Osteocyte (in vitro differentiated cells): ENCODE results near the gene ASCL2. TPM values are rescaled to one million over a fixed set of nuclear protein-coding genes. Genes with fewer than 3 reads are reported as not detected.

Experiments
- DNase-seq: peaks from one replicate; pipeline ENCODE4 v3.0.0; 2021; ENCODE audit warnings: mixed read lengths; ENCODE audit not compliant: unreplicated experiment; ENCODE audit errors: extremely low spot score
- H3K27ac Mint-ChIP-seq: one replicate; pipeline ENCODE4 v1.8.0; 2021; ENCODE audit warnings: mild to moderate bottlenecking, mixed read lengths; ENCODE audit not compliant: unreplicated experiment
- H3K27me3 Mint-ChIP-seq: one replicate; pipeline ENCODE4 v1.8.0; 2021; ENCODE audit warnings: mixed read lengths; ENCODE audit not compliant: unreplicated experiment
- H3K36me3 Mint-ChIP-seq: one replicate; pipeline ENCODE4 v1.8.0; 2021; ENCODE audit warnings: mixed read lengths; ENCODE audit not compliant: unreplicated experiment
- H3K4me1 Mint-ChIP-seq: one replicate; pipeline ENCODE4 v1.8.0; 2021; ENCODE audit warnings: mixed read lengths; ENCODE audit not compliant: unreplicated experiment
- H3K4me3 Mint-ChIP-seq: one replicate; pipeline ENCODE4 v1.8.0; 2021; ENCODE audit warnings: mild to moderate bottlenecking, moderate library complexity, mixed read lengths; ENCODE audit not compliant: unreplicated experiment
- H3K9me3 Mint-ChIP-seq: one replicate; pipeline ENCODE4 v1.8.0; 2021; ENCODE audit warnings: mixed read lengths; ENCODE audit not compliant: unreplicated experiment
- total RNA-seq: library from RNA; stranded (reverse); gene quantifications from 2 replicates; pipeline ENCODE4 v1.2.1, GENCODE V29; 2021
- TF ChIP-seq, protein P1 (sequence below): fragments of 200-600 bp; sonication (generic); IDR thresholded peaks from 2 replicates; pipeline ENCODE4 v1.5.0; 2021; ENCODE audit warnings: antibody characterized with exemption, mild to moderate bottlenecking, moderate library complexity

The ASCL2 gene
- total RNA-seq, 1 donor from 2014 or later, result not detected

DNA sequence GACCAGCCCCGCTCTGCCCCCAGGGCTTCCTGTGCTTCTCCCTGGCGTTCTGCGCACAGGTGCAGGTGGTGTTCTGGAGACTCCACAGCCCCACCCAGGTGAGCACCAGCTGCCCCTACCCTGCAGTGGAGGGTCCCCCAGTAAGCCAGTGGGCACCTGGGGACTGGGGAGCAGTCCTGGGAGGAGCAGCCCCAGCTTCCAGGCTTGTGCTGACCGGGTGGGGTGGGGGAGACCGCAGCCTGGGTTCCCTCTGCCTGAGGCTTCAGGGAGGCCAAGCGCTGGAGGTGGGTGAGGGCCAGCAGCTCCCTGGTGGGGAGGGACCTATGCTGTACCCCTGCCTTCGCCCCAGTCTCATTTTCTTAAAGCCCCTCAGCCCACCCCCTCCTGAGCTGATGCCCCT is 38.3 kb upstream of the ASCL2 start:
- Mint-ChIP-seq H3K4me1 (peaks cover 41% of the 10 kb centered on the region), H3K9me3 (no peaks in the 10 kb centered on the region), H3K27ac (no peak overlapping the region), H3K4me3 (no peak overlapping the region), H3K27me3 (no peaks in the 10 kb centered on the region), H3K36me3 (no peaks in the 10 kb centered on the region)
- DNase-seq, result no peak
- TF ChIP-seq, protein P1, sequence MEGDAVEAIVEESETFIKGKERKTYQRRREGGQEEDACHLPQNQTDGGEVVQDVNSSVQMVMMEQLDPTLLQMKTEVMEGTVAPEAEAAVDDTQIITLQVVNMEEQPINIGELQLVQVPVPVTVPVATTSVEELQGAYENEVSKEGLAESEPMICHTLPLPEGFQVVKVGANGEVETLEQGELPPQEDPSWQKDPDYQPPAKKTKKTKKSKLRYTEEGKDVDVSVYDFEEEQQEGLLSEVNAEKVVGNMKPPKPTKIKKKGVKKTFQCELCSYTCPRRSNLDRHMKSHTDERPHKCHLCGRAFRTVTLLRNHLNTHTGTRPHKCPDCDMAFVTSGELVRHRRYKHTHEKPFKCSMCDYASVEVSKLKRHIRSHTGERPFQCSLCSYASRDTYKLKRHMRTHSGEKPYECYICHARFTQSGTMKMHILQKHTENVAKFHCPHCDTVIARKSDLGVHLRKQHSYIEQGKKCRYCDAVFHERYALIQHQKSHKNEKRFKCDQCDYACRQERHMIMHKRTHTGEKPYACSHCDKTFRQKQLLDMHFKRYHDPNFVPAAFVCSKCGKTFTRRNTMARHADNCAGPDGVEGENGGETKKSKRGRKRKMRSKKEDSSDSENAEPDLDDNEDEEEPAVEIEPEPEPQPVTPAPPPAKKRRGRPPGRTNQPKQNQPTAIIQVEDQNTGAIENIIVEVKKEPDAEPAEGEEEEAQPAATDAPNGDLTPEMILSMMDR, result no peak

DNA sequence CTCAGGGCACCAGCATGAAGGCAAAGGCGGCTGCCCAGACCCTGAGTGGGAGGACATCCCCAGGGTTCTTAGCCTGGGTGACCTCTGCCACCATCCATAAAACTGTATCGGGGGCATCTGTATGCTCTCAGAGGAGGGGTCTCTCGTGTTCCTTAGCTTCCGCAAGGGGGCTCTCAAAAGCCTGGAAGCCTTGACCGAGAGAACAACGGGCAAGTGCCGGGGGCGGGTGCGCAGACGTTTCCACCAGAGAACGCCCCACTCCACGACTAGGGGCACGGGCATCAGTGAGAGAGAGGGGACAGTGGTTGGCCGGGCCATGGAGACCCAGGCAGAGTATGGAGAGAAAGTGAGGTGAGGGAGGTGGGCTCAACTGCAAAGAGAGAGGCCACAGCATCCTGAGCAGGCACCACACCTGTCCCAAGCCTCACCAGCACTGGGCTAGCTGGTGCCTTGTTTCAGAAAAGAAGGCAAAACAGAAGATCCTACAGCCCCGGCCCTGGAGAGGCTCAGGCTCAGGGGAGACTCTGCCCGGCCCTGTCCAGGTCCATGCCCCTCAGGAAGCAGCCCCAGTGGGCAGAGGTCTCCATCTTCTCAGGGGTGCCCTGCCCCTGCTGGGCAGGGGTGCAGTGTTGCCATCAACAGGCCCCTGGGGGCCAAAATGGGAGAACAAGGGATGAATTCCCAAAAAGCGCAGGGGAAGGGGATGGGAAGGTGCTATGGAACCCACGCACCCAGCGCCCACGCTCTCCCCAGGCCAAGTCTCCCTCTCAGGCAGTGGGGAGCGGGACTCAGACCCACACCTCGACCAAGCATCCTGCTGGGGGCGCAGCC is 37.3 kb upstream of the ASCL2 start:
- DNase-seq, result no peak
- TF ChIP-seq, protein P1, result no peak
- no peak overlapping the region for H3K27ac Mint-ChIP-seq

DNA sequence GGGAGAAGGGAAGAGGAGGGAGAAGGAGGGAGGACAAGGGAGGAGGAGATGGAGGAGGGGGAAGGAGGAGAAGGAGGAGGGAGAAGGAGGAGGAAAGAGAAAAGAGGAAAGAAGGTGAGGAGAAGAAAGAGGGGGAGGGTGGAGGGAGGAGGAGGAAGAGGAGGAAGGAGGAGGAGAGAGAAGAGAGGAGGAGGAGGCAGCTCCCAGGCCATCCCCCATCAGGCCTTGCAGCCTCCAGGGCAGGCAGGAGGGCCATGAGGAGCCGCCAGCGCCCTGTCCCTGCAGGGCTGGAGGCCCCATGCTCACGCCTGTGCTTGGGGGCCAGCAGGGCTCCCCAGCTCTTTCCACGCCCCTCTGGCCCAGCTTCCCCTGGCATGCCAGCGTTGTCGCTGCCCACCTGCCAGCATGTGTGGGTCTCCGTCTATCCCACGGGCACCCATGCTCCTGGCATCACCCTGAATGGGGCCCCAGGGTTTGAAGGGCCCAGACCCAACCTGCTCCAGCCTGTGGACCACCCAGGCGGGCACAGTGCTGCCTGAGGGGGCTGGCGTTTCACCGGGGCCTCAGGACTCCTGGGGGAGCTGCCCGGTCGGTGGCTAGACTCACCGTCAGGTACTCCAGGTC is 36.6 kb upstream of the ASCL2 start:
- H3K36me3 Mint-ChIP-seq, result no peaks in the 10 kb centered on the region
- no peaks in the 10 kb centered on the region for H3K27me3 Mint-ChIP-seq
- H3K4me3 Mint-ChIP-seq, result no peak overlapping the region
- peaks cover 34% of the 10 kb centered on the region for H3K4me1 Mint-ChIP-seq
- no peak for DNase-seq
- H3K9me3 Mint-ChIP-seq, result no peaks in the 10 kb centered on the region
- H3K27ac Mint-ChIP-seq, result no peak overlapping the region
- TF ChIP-seq, protein P1, result no peak

More for the DNA sequence above, 37.3 kb upstream of the ASCL2 start:
- Mint-ChIP-seq H3K9me3 (no peaks in the 10 kb centered on the region), H3K27me3 (no peaks in the 10 kb centered on the region), H3K36me3 (no peaks in the 10 kb centered on the region), H3K4me1 (peaks cover 37% of the 10 kb centered on the region), H3K4me3 (no peak overlapping the region)

DNA sequence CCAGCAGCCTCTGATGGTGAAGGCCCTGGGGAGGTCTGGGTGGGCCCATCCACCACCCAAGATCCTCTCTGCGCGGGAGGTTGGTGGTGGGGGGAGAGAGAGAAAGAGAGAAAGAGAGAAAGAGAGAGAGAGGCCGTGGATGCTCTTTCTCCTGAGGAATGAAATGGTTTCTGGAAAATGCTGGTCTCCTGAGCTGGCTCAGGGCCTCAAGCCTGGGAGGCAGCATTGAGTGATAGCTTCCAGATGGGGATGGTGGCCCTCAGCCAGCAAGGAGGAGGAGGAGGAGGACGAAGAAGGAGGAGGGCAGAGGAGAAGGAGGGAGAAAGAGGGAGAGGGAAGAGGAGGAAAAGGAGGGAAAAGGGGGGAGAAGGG is 36.0 kb upstream of the ASCL2 start:
- Mint-ChIP-seq H3K4me1 (peaks cover 33% of the 10 kb centered on the region), H3K4me3 (peak overlapping the region; percentile 64), H3K27ac (peak overlapping the region; percentile 99), H3K9me3 (no peaks in the 10 kb centered on the region), H3K27me3 (no peaks in the 10 kb centered on the region), H3K36me3 (no peaks in the 10 kb centered on the region)
- no peak for DNase-seq
- TF ChIP-seq, protein P1, result no peak

DNA sequence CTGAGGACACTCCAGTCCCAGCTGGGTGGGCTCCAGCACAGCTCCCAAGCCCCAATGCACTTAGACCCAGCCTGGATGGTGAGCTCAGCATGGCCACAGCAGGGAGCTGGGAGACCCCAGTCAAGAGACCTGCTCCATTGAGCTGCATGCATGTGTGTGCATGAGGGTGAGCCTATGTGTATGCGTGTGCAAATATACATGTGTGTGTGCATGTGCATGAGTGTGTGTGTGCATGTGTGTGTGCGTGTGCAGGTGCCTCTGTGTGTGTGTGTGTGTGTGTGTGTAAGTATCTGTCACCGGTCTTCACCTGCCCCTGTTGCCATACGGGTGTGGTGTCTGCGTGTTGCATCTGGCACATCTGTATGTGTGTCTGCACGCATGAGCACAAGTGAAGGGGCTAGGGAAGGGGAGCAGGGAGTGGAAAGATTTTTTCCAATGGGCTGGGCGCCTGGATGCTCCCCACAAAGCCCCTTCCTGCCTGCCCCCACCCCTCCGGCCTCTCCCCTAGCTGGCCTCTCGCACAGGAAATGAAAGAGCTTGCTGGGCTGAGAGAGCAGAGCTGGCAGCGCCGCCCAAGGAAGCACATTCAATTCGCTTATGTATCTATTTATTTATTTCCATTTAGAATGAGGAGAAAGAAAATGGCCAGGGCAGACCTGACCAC is 35.5 kb upstream of the ASCL2 start:
- TF ChIP-seq, protein P1, result no peak
- Mint-ChIP-seq H3K9me3 (no peaks in the 10 kb centered on the region), H3K27ac (peak overlapping the region; percentile 99), H3K4me1 (peaks cover 31% of the 10 kb centered on the region), H3K4me3 (peak overlapping the region; percentile 64), H3K36me3 (no peaks in the 10 kb centered on the region), H3K27me3 (no peaks in the 10 kb centered on the region)
- no peak for DNase-seq
